T-helper 1 cell treated with Interleukin-12 subunit alpha and Interleukin-12 subunit beta and Interleukin-4 antibody, amounts not matched to agents 30 ng/mL and 1 ng/mL, for 36 hours (primary cell): ENCODE measurements around the gene ABCD2. TPM values are rescaled to one million over a fixed set of nuclear protein-coding genes. Genes with fewer than 3 reads are reported as not detected.

Source experiments
- intact Hi-C: fragments of 100-400 bp; cut with micrococcal nuclease; formaldehyde crosslinking; loops from one replicate; pipeline ENCODE4 v1.15.1; 2024
- total RNA-seq: library from RNA; stranded (reverse); gene quantifications from 2 replicates; pipeline ENCODE4 v1.2.3, GENCODE V29; 2022

ABCD2 gene
- 39.1 and 39.5 TPM in 2 replicates for total RNA-seq

- intact Hi-C loops = loop anchor here (1.0 to 10.0 kb wide), 10 partner anchors 15 to 1303 kb away; partner anchors contain the start of genes ALG10B, CPNE8, KIF21A and SLC2A13
Observed at GRCh38 chr12:39619660-39620433, at the start of gene ABCD2. TSS of gene ABCD2 (minus strand) at chr12:39619803. CDS start at chr12:39619615, 188 bp downstream.

- intact Hi-C loops = loop anchor here (2.0 kb wide), 1 partner anchor 13 kb away; no protein-coding TSS in a partner anchor
Observed at GRCh38 chr12:39660101-39660500, 40.5 kb upstream of the ABCD2 start.

- intact Hi-C loops = loop anchor here (2.0 kb wide), 1 partner anchor 13 kb away; no protein-coding TSS in a partner anchor
Observed at GRCh38 chr12:39647383-39647782, 27.8 kb upstream of the ABCD2 start.

GRCh38 chr12:39646963-39647362 lies 27.4 kb upstream of the ABCD2 start:
- intact Hi-C loops = loop anchor here (2.0 kb wide), 1 partner anchor 14 kb away; no protein-coding TSS in a partner anchor

- intact Hi-C loops = no loop called here
Observed at GRCh38 chr12:39643052-39643451, 23.4 kb upstream of the ABCD2 start.

- intact Hi-C loops = no loop called here
Observed at GRCh38 chr12:39638840-39639239, 19.2 kb upstream of the ABCD2 start.

- intact Hi-C loops = no loop called here
Observed at GRCh38 chr12:39638178-39638577, 18.6 kb upstream of the ABCD2 start.

- intact Hi-C loops = no loop called here
Observed at GRCh38 chr12:39632670-39633069, 13.1 kb upstream of the ABCD2 start.

- intact Hi-C loops = loop anchor here (1.0 to 10.0 kb wide), 4 partner anchors 8 to 724 kb away; partner anchors contain the start of gene CPNE8
Observed at GRCh38 chr12:39628836-39629235, 9.2 kb upstream of the ABCD2 start.

GRCh38 chr12:39627914-39628313 lies 8.3 kb upstream of the ABCD2 start:
- intact Hi-C loops = loop anchor here (1.0 to 10.0 kb wide), 2 partner anchors 58 to 723 kb away; partner anchors contain the start of gene CPNE8

- intact Hi-C loops = loop anchor here (10.0 kb wide), 1 partner anchor 721 kb away; the partner anchor contains the start of gene CPNE8
Observed at GRCh38 chr12:39626033-39626814, 6.6 kb upstream of the ABCD2 start.

- intact Hi-C loops = loop anchor here (5.0 to 10.0 kb wide), 3 partner anchors 719 to 1307 kb away; partner anchors contain the start of genes ALG10B and CPNE8
Observed at GRCh38 chr12:39623919-39624318, 4.3 kb upstream of the ABCD2 start.

GRCh38 chr12:39623160-39623559 lies 3.6 kb upstream of the ABCD2 start:
- intact Hi-C loops = loop anchor here (5.0 to 10.0 kb wide), 3 partner anchors 718 to 1306 kb away; partner anchors contain the start of genes ALG10B and CPNE8

- intact Hi-C loops = loop anchor here (1.0 to 10.0 kb wide), 4 partner anchors 47 to 1305 kb away; partner anchors contain the start of genes ALG10B and CPNE8
Observed at GRCh38 chr12:39622306-39622705, 2.7 kb upstream of the ABCD2 start.

- intact Hi-C loops = loop anchor here (1.0 to 10.0 kb wide), 8 partner anchors 8 to 1304 kb away; partner anchors contain the start of genes ALG10B, CPNE8 and SLC2A13
Observed at GRCh38 chr12:39621670-39622069, 2.1 kb upstream of the ABCD2 start.

- intact Hi-C loops = loop anchor here (1.0 to 10.0 kb wide), 8 partner anchors 8 to 1304 kb away; partner anchors contain the start of genes ALG10B, CPNE8, KIF21A and SLC2A13
Observed at GRCh38 chr12:39620659-39621658, 1.4 kb upstream of the ABCD2 start.

GRCh38 chr12:39619316-39619659 lies 315 bp downstream of the ABCD2 start:
- intact Hi-C loops = loop anchor here (1.0 to 5.0 kb wide), 5 partner anchors 14 to 528 kb away; no protein-coding TSS in a partner anchor

- intact Hi-C loops = loop anchor here (1.0 to 5.0 kb wide), 6 partner anchors 8 to 529 kb away; no protein-coding TSS in a partner anchor
Observed at GRCh38 chr12:39618701-39619100, 902 bp downstream of the ABCD2 start.

GRCh38 chr12:39617887-39618286 lies 1.7 kb downstream of the ABCD2 start:
- intact Hi-C loops = loop anchor here (1.0 to 5.0 kb wide), 5 partner anchors 8 to 529 kb away; no protein-coding TSS in a partner anchor

GRCh38 chr12:39616666-39617065 lies 2.9 kb downstream of the ABCD2 start:
- intact Hi-C loops = loop anchor here (5.0 kb wide), 2 partner anchors 299 to 531 kb away; no protein-coding TSS in a partner anchor
